ENCODE measurements around the gene CLDN15.

Gene CLDN15

GRCh38 chr7:101195884-101196283 is 41.7 kb downstream of the CLDN15 start:
- no peak for DNase-seq

- no peak for DNase-seq
Observed at GRCh38 chr7:101189109-101189508, 48.5 kb downstream of the CLDN15 start.

- no peak for DNase-seq
Observed at GRCh38 chr7:101186844-101187428, 50.7 kb downstream of the CLDN15 start.

- DNase-seq: no peak
Observed at GRCh38 chr7:101186194-101186593, 51.4 kb downstream of the CLDN15 start.

GRCh38 chr7:101185258-101185839 is 52.3 kb downstream of the CLDN15 start:
- DNase-seq: no peak
